Neutrophil (primary cell): Measurements from ENCODE around the gene DUS1L.

Experiments used
- H3K27ac ChIP-seq: fragments of 200-600 bp; sonication (generic); 2 replicates; pipeline ENCODE4 v1.5.1; 2016; ENCODE audit warnings: mild to moderate bottlenecking, moderate library complexity
- H3K27me3 ChIP-seq: fragments of 200-600 bp; sonication (generic); 2 replicates; pipeline ENCODE4 v1.6.0; 2016; ENCODE audit warnings: mild to moderate bottlenecking
- H3K36me3 ChIP-seq: fragments of 200-600 bp; sonication (generic); 2 replicates; pipeline ENCODE4 v1.5.1; 2017
- H3K4me1 ChIP-seq, 2 experiments: fragments of 200-600 bp in 1 of 2; sonication (generic) in 1 of 2; 1 replicate in 1 of 2; 2 replicates in 1 of 2; pipeline versions ENCODE4 v1.5.1 to v1.6.1; 2013 to 2016; ENCODE audit warnings: low read depth in 1 of 2, low read length in 1 of 2, mild to moderate bottlenecking in 1 of 2, moderate library complexity in 1 of 2; ENCODE audit not compliant: control insufficient read depth in 1 of 2, insufficient read depth in 1 of 2
- H3K4me3 ChIP-seq, 2 experiments: fragments of 200-600 bp in 1 of 2; sonication (generic) in 1 of 2; 1 replicate in 1 of 2; 2 replicates in 1 of 2; pipeline ENCODE4 v1.5.1; 2013 to 2016; ENCODE audit warnings: low read depth in 1 of 2, low read length in 1 of 2, mild to moderate bottlenecking in 1 of 2, moderate library complexity in 1 of 2
- H3K9me3 ChIP-seq: fragments of 200-600 bp; sonication (generic); 2 replicates; pipeline ENCODE4 v1.5.1; 2016
- CTCF ChIP-seq: fragments of 200-600 bp; sonication (generic); IDR thresholded peaks from 2 replicates; pipeline ENCODE4 v1.5.1; 2016; ENCODE audit warnings: antibody characterized with exemption

The DUS1L gene

GRCh38 chr17:82018152-82018988, 47.2 kb downstream of the DUS1L start:
- TF ChIP-seq CTCF = no peak

GRCh38 chr17:82017612-82018151, 47.9 kb downstream of the DUS1L start:
- H3K4me1 ChIP-seq = peaks cover 15% of the 10 kb centered on the region in 2 experiments
- no peaks in the 10 kb centered on the region for H3K27me3 ChIP-seq
- no peak overlapping the region for H3K4me3 ChIP-seq
- H3K27ac ChIP-seq = no peak overlapping the region
- peaks cover 9% of the 10 kb centered on the region for H3K36me3 ChIP-seq
- no peak for TF ChIP-seq CTCF
- H3K9me3 ChIP-seq = no peaks in the 10 kb centered on the region

More at GRCh38 chr17:82018152-82018988, 47.2 kb downstream of the DUS1L start:
- Histone ChIP-seq H3K4me3 (no peak overlapping the region), H3K27me3 (no peaks in the 10 kb centered on the region), H3K4me1 (peaks cover 17 to 18% of the 10 kb centered on the region in 2 experiments), H3K9me3 (no peaks in the 10 kb centered on the region), H3K36me3 (peaks cover 9% of the 10 kb centered on the region), H3K27ac (no peak overlapping the region)

GRCh38 chr17:82016875-82017459, 48.6 kb downstream of the DUS1L start:
- H3K36me3 ChIP-seq = peaks cover 13% of the 10 kb centered on the region
- H3K27me3 ChIP-seq = no peaks in the 10 kb centered on the region
- H3K27ac ChIP-seq = no peak overlapping the region
- H3K4me1 ChIP-seq = peaks cover 9 to 10% of the 10 kb centered on the region in 2 experiments
- no peak overlapping the region for H3K4me3 ChIP-seq
- H3K9me3 ChIP-seq = no peaks in the 10 kb centered on the region
- TF ChIP-seq CTCF = no peak

GRCh38 chr17:82016061-82016874, 49.3 kb downstream of the DUS1L start:
- TF ChIP-seq CTCF = no peak
- peaks cover 20% of the 10 kb centered on the region for H3K36me3 ChIP-seq
- H3K4me1 ChIP-seq = peaks cover 2 to 3% of the 10 kb centered on the region in 2 experiments
- H3K9me3 ChIP-seq = no peaks in the 10 kb centered on the region
- H3K4me3 ChIP-seq = no peak overlapping the region
- no peak overlapping the region for H3K27ac ChIP-seq
- no peaks in the 10 kb centered on the region for H3K27me3 ChIP-seq

- H3K36me3 ChIP-seq = peaks cover 21% of the 10 kb centered on the region
- no peaks in the 10 kb centered on the region for H3K4me1 ChIP-seq
- no peak for TF ChIP-seq CTCF
- H3K27me3 ChIP-seq = no peaks in the 10 kb centered on the region
- no peak overlapping the region for H3K27ac ChIP-seq
- H3K4me3 ChIP-seq = no peak overlapping the region
- no peaks in the 10 kb centered on the region for H3K9me3 ChIP-seq
These were observed 50.2 kb downstream of the DUS1L start for GRCh38 chr17:82015311-82015971.
